GM19193 (cell line): ENCODE results near the gene TTC17.

ENCODE experiments used
- POLR2A ChIP-seq: IDR thresholded peaks from 4 replicates; pipeline ENCODE4 v1.6.1; 2011; ENCODE audit not compliant: insufficient read depth, insufficient read length; ENCODE audit errors: extremely low read depth

TTC17 gene, protein sequence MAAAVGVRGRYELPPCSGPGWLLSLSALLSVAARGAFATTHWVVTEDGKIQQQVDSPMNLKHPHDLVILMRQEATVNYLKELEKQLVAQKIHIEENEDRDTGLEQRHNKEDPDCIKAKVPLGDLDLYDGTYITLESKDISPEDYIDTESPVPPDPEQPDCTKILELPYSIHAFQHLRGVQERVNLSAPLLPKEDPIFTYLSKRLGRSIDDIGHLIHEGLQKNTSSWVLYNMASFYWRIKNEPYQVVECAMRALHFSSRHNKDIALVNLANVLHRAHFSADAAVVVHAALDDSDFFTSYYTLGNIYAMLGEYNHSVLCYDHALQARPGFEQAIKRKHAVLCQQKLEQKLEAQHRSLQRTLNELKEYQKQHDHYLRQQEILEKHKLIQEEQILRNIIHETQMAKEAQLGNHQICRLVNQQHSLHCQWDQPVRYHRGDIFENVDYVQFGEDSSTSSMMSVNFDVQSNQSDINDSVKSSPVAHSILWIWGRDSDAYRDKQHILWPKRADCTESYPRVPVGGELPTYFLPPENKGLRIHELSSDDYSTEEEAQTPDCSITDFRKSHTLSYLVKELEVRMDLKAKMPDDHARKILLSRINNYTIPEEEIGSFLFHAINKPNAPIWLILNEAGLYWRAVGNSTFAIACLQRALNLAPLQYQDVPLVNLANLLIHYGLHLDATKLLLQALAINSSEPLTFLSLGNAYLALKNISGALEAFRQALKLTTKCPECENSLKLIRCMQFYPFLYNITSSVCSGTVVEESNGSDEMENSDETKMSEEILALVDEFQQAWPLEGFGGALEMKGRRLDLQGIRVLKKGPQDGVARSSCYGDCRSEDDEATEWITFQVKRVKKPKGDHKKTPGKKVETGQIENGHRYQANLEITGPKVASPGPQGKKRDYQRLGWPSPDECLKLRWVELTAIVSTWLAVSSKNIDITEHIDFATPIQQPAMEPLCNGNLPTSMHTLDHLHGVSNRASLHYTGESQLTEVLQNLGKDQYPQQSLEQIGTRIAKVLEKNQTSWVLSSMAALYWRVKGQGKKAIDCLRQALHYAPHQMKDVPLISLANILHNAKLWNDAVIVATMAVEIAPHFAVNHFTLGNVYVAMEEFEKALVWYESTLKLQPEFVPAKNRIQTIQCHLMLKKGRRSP

DNA sequence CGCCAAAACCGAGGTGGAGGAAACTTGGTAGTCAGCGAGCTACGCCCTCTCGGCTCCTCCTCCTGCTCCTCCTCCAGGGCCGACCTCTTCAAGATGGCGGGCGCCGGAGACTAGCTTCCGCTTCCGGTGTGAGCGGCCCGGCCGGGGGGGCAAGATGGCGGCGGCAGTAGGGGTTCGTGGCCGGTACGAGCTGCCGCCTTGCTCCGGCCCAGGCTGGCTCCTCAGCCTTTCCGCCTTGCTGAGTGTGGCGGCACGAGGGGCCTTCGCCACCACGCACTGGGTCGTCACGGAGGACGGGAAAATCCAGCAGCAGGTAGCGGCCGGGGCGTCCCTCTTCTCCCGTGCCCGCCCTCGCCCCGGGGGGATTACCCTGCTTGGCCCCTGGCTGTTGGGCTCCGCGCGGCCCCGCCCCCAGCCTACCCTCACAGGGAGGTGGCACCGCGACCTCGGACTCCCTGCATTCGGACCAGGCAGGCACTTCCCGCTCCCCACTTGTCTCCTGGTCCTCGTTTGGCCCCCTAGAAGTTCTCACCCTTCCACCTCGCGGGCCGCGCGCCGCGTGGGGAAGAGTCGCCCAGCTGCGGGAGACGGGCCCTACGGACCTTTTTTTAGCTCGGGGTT is at the start of gene TTC17:
Gene TTC17, plus strand, starts transcription at position 120 of the 621 bp plus-strand sequence. Its CDS starts 35 bp downstream, at position 155.
- TF ChIP-seq POLR2A, result peak; percentile 98

- peak; percentile 92 for TF ChIP-seq POLR2A
Measured at GRCh38 chr11:43311791-43312607, 46.7 kb upstream of the TTC17 start, which contains the start of gene API5. TSS of gene API5 (plus strand) at chr11:43311996. CDS start at chr11:43312128, 132 bp downstream.

DNA sequence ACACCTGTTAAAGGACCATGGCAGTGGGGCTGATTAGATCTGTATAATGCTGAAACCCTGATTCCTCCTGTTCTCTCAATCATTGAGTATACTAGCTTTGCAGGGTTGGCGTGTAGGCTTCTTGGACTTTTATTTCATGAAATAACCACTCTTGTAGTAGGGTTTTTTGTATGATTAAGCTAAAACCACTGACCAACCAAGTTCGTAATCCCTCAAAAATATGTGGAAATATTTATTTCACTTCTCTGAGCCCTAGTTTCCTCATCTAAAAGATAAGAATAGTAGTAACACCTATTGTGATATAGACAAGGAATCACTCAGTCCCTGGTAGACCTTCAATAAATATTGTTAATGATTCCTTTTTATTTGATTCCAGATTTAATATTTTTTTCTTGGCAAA is 42.8 kb upstream of the TTC17 start:
- TF ChIP-seq POLR2A, result no peak

GRCh38 chr11:43316451-43316850 is 42.3 kb upstream of the TTC17 start:
- TF ChIP-seq POLR2A, result no peak

GRCh38 chr11:43327987-43328386 is 30.7 kb upstream of the TTC17 start:
- TF ChIP-seq POLR2A, result no peak

DNA sequence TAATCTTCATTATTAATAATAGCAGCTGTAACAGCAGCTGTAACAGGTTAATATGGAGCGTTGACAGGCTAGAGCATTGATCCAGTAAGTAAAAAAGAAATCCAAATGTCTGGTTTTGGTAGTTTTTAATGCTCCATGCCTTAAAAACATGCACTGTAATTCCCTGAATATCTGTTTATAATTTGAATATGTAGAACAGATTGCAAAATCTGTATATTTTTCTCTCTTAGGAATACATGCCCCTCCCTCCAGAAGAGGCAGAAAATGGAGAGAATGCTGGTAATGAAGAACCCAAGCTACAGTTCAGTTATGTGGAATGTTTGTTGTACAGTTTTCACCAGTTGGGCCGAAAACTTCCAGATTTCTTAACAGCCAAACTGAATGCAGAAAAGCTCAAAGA is 30.2 kb upstream of the TTC17 start:
- no peak for TF ChIP-seq POLR2A

GRCh38 chr11:43341159-43341558 is 17.6 kb upstream of the TTC17 start:
- no peak for TF ChIP-seq POLR2A

GRCh38 chr11:43354311-43354710 is 4.4 kb upstream of the TTC17 start:
- TF ChIP-seq POLR2A, result no peak

DNA sequence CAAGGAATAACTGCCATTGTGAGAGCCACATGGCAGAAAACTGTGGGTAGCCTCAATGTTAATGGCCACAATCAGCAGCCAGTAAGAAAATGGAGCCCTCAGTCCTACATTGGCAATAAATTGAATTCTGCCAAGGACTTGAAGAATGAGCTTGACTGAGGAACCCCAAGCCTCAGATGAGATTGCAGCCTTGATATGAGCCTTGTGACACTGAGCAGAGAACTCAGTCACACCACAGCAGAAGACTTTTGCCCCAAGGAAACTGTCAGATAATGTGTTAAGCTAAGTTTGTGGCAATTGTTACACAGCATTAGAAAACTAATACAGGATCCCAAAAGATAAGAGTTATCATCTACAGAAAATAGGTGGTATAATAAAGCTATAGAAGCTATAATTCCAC is 2.4 kb upstream of the TTC17 start:
- no peak for TF ChIP-seq POLR2A

DNA sequence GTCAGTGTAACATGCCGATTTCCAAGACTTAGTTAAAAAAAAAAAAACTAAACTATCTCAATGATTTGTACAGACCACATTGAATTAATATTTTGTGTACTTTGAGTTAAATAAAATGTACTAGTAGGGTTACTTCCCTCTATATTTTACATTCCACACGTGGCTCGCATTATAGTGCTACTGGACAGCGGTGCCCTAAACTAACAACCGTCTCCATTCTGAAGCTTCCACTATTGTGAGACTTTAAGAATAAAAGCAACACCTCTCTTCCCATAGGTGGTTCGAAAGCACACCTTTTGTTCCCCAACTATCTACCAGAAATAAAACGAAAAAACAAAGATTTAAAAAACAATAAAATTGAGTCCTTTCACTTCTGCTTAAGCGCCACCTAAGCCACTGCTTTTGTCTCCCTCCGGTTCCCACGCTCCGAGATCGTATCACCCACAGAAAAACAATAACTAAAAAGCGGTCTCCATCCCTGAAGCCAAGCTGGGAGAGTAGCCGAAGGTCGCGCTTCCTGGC is 380 bp upstream of the TTC17 start:
- TF ChIP-seq POLR2A, result no peak

DNA sequence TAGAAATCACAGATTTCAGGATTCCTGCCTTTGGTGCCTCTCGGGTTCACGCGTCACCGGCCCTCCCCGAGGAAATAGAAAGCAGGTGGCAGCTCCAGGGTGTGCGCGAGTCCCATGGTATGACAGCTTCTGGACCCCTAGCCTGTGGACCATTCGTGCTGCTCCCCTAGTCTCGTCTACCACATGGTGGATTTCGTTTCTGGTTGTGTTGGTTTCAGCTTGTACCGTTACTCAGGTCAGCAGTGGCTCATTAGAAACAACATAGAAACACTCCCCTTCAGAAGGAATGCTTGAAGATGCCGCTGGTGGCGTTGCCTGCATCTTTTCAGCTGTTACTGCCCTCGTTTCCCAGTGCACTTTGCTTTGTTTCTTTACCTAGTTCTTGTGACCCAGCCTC is 700 bp downstream of the TTC17 start:
- TF ChIP-seq POLR2A, result no peak

DNA sequence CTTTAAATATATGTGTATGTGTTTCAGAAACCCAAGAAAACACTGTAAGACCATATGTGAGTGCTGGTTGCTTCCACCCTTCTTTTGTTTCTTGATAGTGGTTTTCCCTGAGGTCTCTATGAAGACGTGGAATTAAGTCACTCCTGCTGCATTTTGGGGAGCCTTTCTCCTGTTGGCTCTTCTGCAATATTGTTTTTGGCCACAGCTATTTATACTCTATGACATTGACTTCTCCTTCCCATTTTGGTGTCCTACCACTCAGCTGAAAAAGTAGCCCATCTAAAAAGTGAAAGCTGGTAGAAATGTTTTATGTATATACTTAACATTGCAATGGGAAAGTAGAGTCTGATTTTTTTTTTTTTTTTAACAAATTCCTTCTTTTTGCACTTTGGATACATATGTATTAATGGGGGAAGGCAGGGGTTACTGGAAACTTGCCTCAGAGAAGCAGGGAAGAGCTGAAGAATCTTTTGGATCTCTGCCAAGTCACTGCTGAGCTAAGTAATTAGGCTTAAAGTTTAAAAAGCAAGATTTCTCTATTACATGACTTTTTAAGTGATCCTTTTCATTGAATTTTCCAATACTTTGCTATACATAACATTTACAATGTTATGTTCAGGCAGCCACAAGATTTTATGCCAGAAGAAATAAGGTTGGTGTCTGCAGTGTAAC is 1.8 kb downstream of the TTC17 start:
- TF ChIP-seq POLR2A, result no peak

DNA sequence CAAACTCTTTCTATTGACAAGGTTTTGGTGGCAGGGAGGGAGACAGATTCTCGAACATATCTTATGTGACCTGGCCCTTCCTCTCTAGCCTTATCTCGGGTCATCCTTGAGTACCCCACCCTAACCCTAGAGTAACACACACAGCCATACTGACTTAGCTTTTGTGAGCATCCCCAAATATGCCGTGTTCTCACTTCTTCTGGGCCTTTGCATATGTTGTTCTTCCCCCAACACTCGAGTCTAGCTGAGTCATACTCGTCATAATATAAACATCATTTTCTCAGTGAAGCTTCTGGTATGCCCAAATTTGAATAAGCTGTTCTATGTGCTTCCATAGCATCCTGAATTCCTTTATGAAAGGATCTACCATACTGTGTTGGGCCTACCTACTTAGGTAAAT is 8.0 kb downstream of the TTC17 start:
- no peak for TF ChIP-seq POLR2A
